Measurements from ENCODE around the gene SLC7A5. TPM values are rescaled to one million over a fixed set of nuclear protein-coding genes. Genes with fewer than 3 reads are reported as not detected.
"Not testable (repeated sequence)": the region's sequence is repeated elsewhere in the genome, so short reads cannot be mapped to it uniquely, and the experiment has no call there.

The SLC7A5 gene
- total RNA-seq, 1 experiment from 2014 or later: 73.8 TPM

- Histone ChIP-seq H3K4me1 (peaks cover 12% of the 10 kb centered on the region), H3K36me3 (peaks cover 21% of the 10 kb centered on the region), H3K9me3 (replicated peaks) (no peaks in the 10 kb centered on the region), H3K4me3 (no peak overlapping the region), H3K27ac (no peak overlapping the region), H3K27me3 (no peaks in the 10 kb centered on the region)
- DNase-seq: no peak
Measured at GRCh38 chr16:87829988-87830672, 39.2 kb downstream of the SLC7A5 start.

GRCh38 chr16:87829622-87829980 is 39.7 kb downstream of the SLC7A5 start:
- no peak overlapping the region for H3K4me3 ChIP-seq
- H3K27ac ChIP-seq: no peak overlapping the region
- peaks cover 21% of the 10 kb centered on the region for H3K36me3 ChIP-seq
- H3K27me3 ChIP-seq: no peaks in the 10 kb centered on the region
- peaks cover 8% of the 10 kb centered on the region for H3K4me1 ChIP-seq
- H3K9me3 ChIP-seq (replicated peaks): no peaks in the 10 kb centered on the region
- DNase-seq: no peak

- DNase-seq: no peak
- Histone ChIP-seq H3K4me1 (peaks cover 6% of the 10 kb centered on the region), H3K9me3 (replicated peaks) (no peaks in the 10 kb centered on the region), H3K4me3 (no peak overlapping the region), H3K36me3 (peaks cover 18% of the 10 kb centered on the region), H3K27ac (no peak overlapping the region), H3K27me3 (no peaks in the 10 kb centered on the region)
Measured at GRCh38 chr16:87828907-87829621, 40.2 kb downstream of the SLC7A5 start.

GRCh38 chr16:87828071-87828906 is 41.0 kb downstream of the SLC7A5 start:
- Histone ChIP-seq H3K36me3 (peaks cover 12% of the 10 kb centered on the region), H3K27ac (no peak overlapping the region), H3K4me3 (no peak overlapping the region), H3K9me3 (replicated peaks) (no peaks in the 10 kb centered on the region), H3K4me1 (peaks cover 11% of the 10 kb centered on the region), H3K27me3 (no peaks in the 10 kb centered on the region)
- no peak for DNase-seq

GRCh38 chr16:87827588-87827915 is 41.8 kb downstream of the SLC7A5 start:
- H3K27ac ChIP-seq; H3K9me3 ChIP-seq (replicated peaks); H3K36me3 ChIP-seq; DNase-seq; H3K4me3 ChIP-seq; H3K27me3 ChIP-seq: not testable (repeated sequence)
- peaks cover 15% of the 10 kb centered on the region for H3K4me1 ChIP-seq

- no peak for DNase-seq
Measured at GRCh38 chr16:87826798-87827587, 42.3 kb downstream of the SLC7A5 start.

GRCh38 chr16:87826407-87826797 is 42.9 kb downstream of the SLC7A5 start:
- H3K36me3 ChIP-seq; H3K27me3 ChIP-seq; H3K9me3 ChIP-seq (replicated peaks); H3K27ac ChIP-seq; DNase-seq; H3K4me3 ChIP-seq: not testable (repeated sequence)
- H3K4me1 ChIP-seq: peaks cover 18% of the 10 kb centered on the region

More at GRCh38 chr16:87826798-87827587, 42.3 kb downstream of the SLC7A5 start:
- H3K27ac ChIP-seq: no peak overlapping the region
- H3K4me1 ChIP-seq: peaks cover 15% of the 10 kb centered on the region
- no peaks in the 10 kb centered on the region for H3K27me3 ChIP-seq
- 0 out of 2 replicates have a peak, but pooled peaks cover 2% of the 10 kb centered on the region for H3K36me3 ChIP-seq
- H3K9me3 ChIP-seq (replicated peaks): no peaks in the 10 kb centered on the region
- no peak overlapping the region for H3K4me3 ChIP-seq

- H3K27me3 ChIP-seq; H3K27ac ChIP-seq; H3K4me3 ChIP-seq; H3K36me3 ChIP-seq; DNase-seq; H3K9me3 ChIP-seq (replicated peaks): not testable (repeated sequence)
- peaks cover 21% of the 10 kb centered on the region for H3K4me1 ChIP-seq
Measured at GRCh38 chr16:87825842-87826120, 43.5 kb downstream of the SLC7A5 start.

GRCh38 chr16:87824991-87825841 is 44.1 kb downstream of the SLC7A5 start:
- Histone ChIP-seq H3K27me3 (no peaks in the 10 kb centered on the region), H3K27ac (no peak overlapping the region), H3K36me3 (no peaks in the 10 kb centered on the region), H3K4me1 (peaks cover 21% of the 10 kb centered on the region), H3K4me3 (no peak overlapping the region), H3K9me3 (replicated peaks) (no peaks in the 10 kb centered on the region)
- DNase-seq: no peak

GRCh38 chr16:87824016-87824990 is 45.0 kb downstream of the SLC7A5 start:
- no peaks in the 10 kb centered on the region for H3K36me3 ChIP-seq
- no peak overlapping the region for H3K27ac ChIP-seq
- no peak for DNase-seq
- H3K9me3 ChIP-seq (replicated peaks): no peaks in the 10 kb centered on the region
- no peak overlapping the region for H3K4me3 ChIP-seq
- peaks cover 21% of the 10 kb centered on the region for H3K4me1 ChIP-seq
- no peaks in the 10 kb centered on the region for H3K27me3 ChIP-seq

- peak overlapping the region; percentile 51 for H3K4me3 ChIP-seq
- H3K36me3 ChIP-seq: no peaks in the 10 kb centered on the region
- peak overlapping the region; percentile 96 for H3K27ac ChIP-seq
- H3K9me3 ChIP-seq (replicated peaks): no peaks in the 10 kb centered on the region
- peaks cover 21% of the 10 kb centered on the region for H3K4me1 ChIP-seq
- no peak for DNase-seq
- no peaks in the 10 kb centered on the region for H3K27me3 ChIP-seq
Measured at GRCh38 chr16:87823181-87823929, 46.0 kb downstream of the SLC7A5 start.

GRCh38 chr16:87822108-87822970 is 47.0 kb downstream of the SLC7A5 start:
- Histone ChIP-seq H3K27me3 (no peaks in the 10 kb centered on the region), H3K36me3 (no peaks in the 10 kb centered on the region), H3K4me3 (peak overlapping the region; percentile 51), H3K27ac (peak overlapping the region; percentile 96), H3K9me3 (replicated peaks) (no peaks in the 10 kb centered on the region; the same call in 1 of the 2 replicates), H3K4me1 (peaks cover 21% of the 10 kb centered on the region)
- DNase-seq: peak; percentile 95 to 96

Measured in SJCRH30 (cell line).